ENCODE results near the gene RABL2A.
"Not testable (repeated sequence)": the region's sequence is repeated elsewhere in the genome, so short reads cannot be mapped to it uniquely, and the experiment has no call there.

Gene RABL2A

GRCh38 chr2:113677330-113677729 is 50.3 kb downstream of the RABL2A start:
- TF ChIP-seq CTCF (IDR thresholded peaks at IDR 0.05; ENCODE audit: control insufficient read depth, extremely low read depth, insufficient read depth) = no peak
- H3K4me3 ChIP-seq (ENCODE audit: low read depth, low read length) = no peak overlapping the region
- DNase-seq (ENCODE audit: low read depth) = no peak

- TF ChIP-seq CTCF (IDR thresholded peaks at IDR 0.05; ENCODE audit: control insufficient read depth, extremely low read depth, insufficient read depth) = no peak
- no peak for DNase-seq (ENCODE audit: low read depth)
- no peak overlapping the region for H3K4me3 ChIP-seq (ENCODE audit: low read depth, low read length)
These were observed 52.4 kb downstream of the RABL2A start for GRCh38 chr2:113679457-113679856.

GRCh38 chr2:113685471-113685870 is 58.4 kb downstream of the RABL2A start:
- H3K4me3 ChIP-seq (ENCODE audit: low read depth, low read length) = no peak overlapping the region
- no peak for TF ChIP-seq CTCF (IDR thresholded peaks at IDR 0.05; ENCODE audit: control insufficient read depth, extremely low read depth, insufficient read depth)
- DNase-seq (ENCODE audit: low read depth) = no peak

GRCh38 chr2:113686537-113686936 is 59.5 kb downstream of the RABL2A start:
- TF ChIP-seq CTCF (IDR thresholded peaks at IDR 0.05; ENCODE audit: control insufficient read depth, extremely low read depth, insufficient read depth) = no peak
- no peak for DNase-seq (ENCODE audit: low read depth)
- no peak overlapping the region for H3K4me3 ChIP-seq (ENCODE audit: low read depth, low read length)

- not testable (repeated sequence) for DNase-seq (ENCODE audit: low read depth)
These were observed 63.8 kb downstream of the RABL2A start for GRCh38 chr2:113690871-113691270.

More at GRCh38 chr2:113690871-113691270, 63.8 kb downstream of the RABL2A start:
- H3K4me3 ChIP-seq (ENCODE audit: low read depth, low read length) = not testable (repeated sequence)

Measured in LNCaP clone FGC (cell line).